HepG2 (cell line): ENCODE results near the gene NIFK. TPM values are rescaled to one million over a fixed set of nuclear protein-coding genes. Genes with fewer than 3 reads are reported as not detected.

Experiments
- DMAP1 ChIP-seq: IDR thresholded peaks from 2 replicates; pipeline ENCODE4 v1.6.1; 2016
- ELF1 ChIP-seq: sonication (generic); formaldehyde crosslinking; IDR thresholded peaks from 2 replicates; pipeline ENCODE4 v1.4.0; 2020; ENCODE audit warnings: missing genetic modification reagents
- ELF3 ChIP-seq: IDR thresholded peaks from 2 replicates; pipeline ENCODE4 v1.6.1; 2016; ENCODE audit warnings: missing genetic modification reagents, missing compliant biosample characterization
- ELF4 ChIP-seq: sonication (generic); formaldehyde crosslinking; IDR thresholded peaks from 2 replicates; pipeline ENCODE4 v1.5.0; 2020; ENCODE audit warnings: missing genetic modification reagents, mild to moderate bottlenecking, moderate library complexity, borderline replicate concordance
- GABPA ChIP-seq, 2 experiments: IDR thresholded peaks; 2 replicates each; pipeline ENCODE4 v1.6.1; 2011 to 2016; ENCODE audit warnings: low read depth in 2 of 2, low read length in 1 of 2, missing biosample characterization in 1 of 2, missing genetic modification characterization in 1 of 2
- GATAD2A ChIP-seq: IDR thresholded peaks from 2 replicates; pipeline ENCODE4 v1.6.1; 2016
- MAZ ChIP-seq, 2 experiments: sonication (generic) in 1 of 2; formaldehyde crosslinking in 1 of 2; IDR thresholded peaks; 2 replicates each; pipeline versions ENCODE4 v1.5.0 to v1.6.1; 2012 to 2020; ENCODE audit warnings: low read depth in 2 of 2, mild to moderate bottlenecking in 2 of 2, borderline replicate concordance in 1 of 2, improper control_type of control experiment in 1 of 2, low read length in 1 of 2, missing genetic modification reagents in 1 of 2, moderate library complexity in 1 of 2
- RAD21 ChIP-seq: fragments of 450-650 bp; formaldehyde crosslinking; IDR thresholded peaks from 2 replicates; pipeline ENCODE4 v1.5.0; 2020; ENCODE audit warnings: mild to moderate bottlenecking
- SMC3 ChIP-seq: IDR thresholded peaks from 2 replicates; pipeline ENCODE4 v1.6.1; 2011; ENCODE audit warnings: low read length, improper control_type of control experiment
- SOX6 ChIP-seq, 2 experiments: fragments of 450-650 bp in 1 of 2; sonication (generic) in 1 of 2; formaldehyde crosslinking in 1 of 2; IDR thresholded peaks; 2 replicates each; pipeline versions ENCODE4 v1.4.0 to v1.6.1; 2017 to 2020; ENCODE audit warnings: antibody characterized with exemption in 1 of 2, mild to moderate bottlenecking in 1 of 2, missing genetic modification reagents in 1 of 2
- SRF ChIP-seq: IDR thresholded peaks from 2 replicates; pipeline ENCODE4 v1.6.1; 2011; ENCODE audit warnings: mild to moderate bottlenecking, low read depth, low read length, moderate library complexity
- STAG1 ChIP-seq: sonication (generic); formaldehyde crosslinking; IDR thresholded peaks from 2 replicates; pipeline ENCODE4 v1.4.0; 2020; ENCODE audit warnings: missing genetic modification reagents
- ZBED4 ChIP-seq: sonication (generic); formaldehyde crosslinking; IDR thresholded peaks from 2 replicates; pipeline ENCODE4 v1.4.0; 2020; ENCODE audit warnings: missing genetic modification reagents, borderline replicate concordance
- ZC3H13 ChIP-seq: sonication (generic); formaldehyde crosslinking; IDR thresholded peaks from 2 replicates; pipeline ENCODE4 v1.8.1; 2023; ENCODE audit warnings: mild to moderate bottlenecking, missing genetic modification reagents, moderate library complexity
- ZNF329 ChIP-seq: sonication (generic); formaldehyde crosslinking; IDR thresholded peaks from 2 replicates; pipeline ENCODE4 v1.9.0; 2021; ENCODE audit warnings: low read depth, mild to moderate bottlenecking, missing genetic modification reagents
- ZNF564 ChIP-seq: sonication (generic); formaldehyde crosslinking; IDR thresholded peaks from 2 replicates; pipeline ENCODE4 v1.8.1; 2023; ENCODE audit warnings: mild to moderate bottlenecking, missing genetic modification reagents
- ZNF678 ChIP-seq: sonication (generic); formaldehyde crosslinking; IDR thresholded peaks from 2 replicates; pipeline ENCODE4 v1.4.0; 2020; ENCODE audit warnings: mild to moderate bottlenecking, missing genetic modification reagents
- ZNF747 ChIP-seq: sonication (generic); formaldehyde crosslinking; IDR thresholded peaks from 2 replicates; pipeline ENCODE4 v1.8.1; 2023; ENCODE audit warnings: missing genetic modification reagents, mild to moderate bottlenecking, borderline replicate concordance
- ZSCAN30 ChIP-seq: sonication (generic); formaldehyde crosslinking; IDR thresholded peaks from 2 replicates; pipeline ENCODE4 v1.5.0; 2020; ENCODE audit warnings: mild to moderate bottlenecking, missing genetic modification reagents
- polyA plus RNA-seq, 8 experiments: library from polyadenylated mRNA; depleted of rRNA in 3 of 8; stranded (reverse) in 7 of 8; unstranded in 1 of 8; fragments of >200 nt; fragmentation: Illumina TruSeq in 4 of 8; extraction: Trizol in 4 of 8; gene quantifications; 2 replicates each; pipeline versions ENCODE4 v1.2.1 to v1.2.3, GENCODE V29; 2011 to 2016; ENCODE audit warnings: low read depth in 4 of 8, missing spikeins in 1 of 8, mixed read lengths in 1 of 8; ENCODE audit not compliant: insufficient read depth in 1 of 8
- total RNA-seq, 5 experiments: library from RNA; depleted of rRNA; stranded (reverse); fragments of >200 nt; fragmentation: Illumina TruSeq; extraction: Trizol; gene quantifications; 2 replicates each; pipeline ENCODE4 v1.2.3, GENCODE V29; 2016; ENCODE audit warnings: low read depth in 1 of 5
- TF ChIP-seq, protein P1 (sequence below): sonication (generic); formaldehyde crosslinking; conservative IDR thresholded peaks from 2 replicates; pipeline ENCODE4 v1.8.0; 2022; ENCODE audit warnings: low read depth, missing genetic modification reagents
- TF ChIP-seq, protein P2 (sequence below): sonication (generic); formaldehyde crosslinking; IDR thresholded peaks from 2 replicates; pipeline ENCODE4 v1.4.0; 2020; ENCODE audit warnings: mild to moderate bottlenecking, missing genetic modification reagents, borderline replicate concordance

The NIFK gene
- total and polyA plus RNA-seq, 2 of the 13 experiments (the other 11 are each of a cell fraction or from before 2014, with no cell fraction given): 19.6 to 105 TPM

GRCh38 chr2:121748202-121748601, 11.5 kb upstream of the NIFK start (continued):
- TF ChIP-seq, protein P1, sequence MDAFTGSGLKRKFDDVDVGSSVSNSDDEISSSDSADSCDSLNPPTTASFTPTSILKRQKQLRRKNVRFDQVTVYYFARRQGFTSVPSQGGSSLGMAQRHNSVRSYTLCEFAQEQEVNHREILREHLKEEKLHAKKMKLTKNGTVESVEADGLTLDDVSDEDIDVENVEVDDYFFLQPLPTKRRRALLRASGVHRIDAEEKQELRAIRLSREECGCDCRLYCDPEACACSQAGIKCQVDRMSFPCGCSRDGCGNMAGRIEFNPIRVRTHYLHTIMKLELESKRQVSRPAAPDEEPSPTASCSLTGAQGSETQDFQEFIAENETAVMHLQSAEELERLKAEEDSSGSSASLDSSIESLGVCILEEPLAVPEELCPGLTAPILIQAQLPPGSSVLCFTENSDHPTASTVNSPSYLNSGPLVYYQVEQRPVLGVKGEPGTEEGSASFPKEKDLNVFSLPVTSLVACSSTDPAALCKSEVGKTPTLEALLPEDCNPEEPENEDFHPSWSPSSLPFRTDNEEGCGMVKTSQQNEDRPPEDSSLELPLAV (CRISPR knock-in tag): no peak
- TF ChIP-seq RAD21 (peak; percentile 49; the same call in 1 of the 2 replicates), GABPA (IDR thresholded peaks at IDR 0.05; ENCODE audit: low read depth, low read length) (no peak), GABPA (CRISPR knock-in tag; IDR thresholded peaks at IDR 0.05; ENCODE audit: low read depth) (0 out of 2 replicates have a peak, but pooled peaks have one; percentile 10), ZNF329 (CRISPR knock-in tag) (no peak), ELF1 (peak; percentile 70), ZSCAN30 (no peak), SMC3 (peak; percentile 61; the same call in 1 of the 2 replicates), MAZ (IDR thresholded peaks at IDR 0.05; ENCODE audit: borderline replicate concordance, low read depth, low read length) (no peak), MAZ (CRISPR knock-in tag; IDR thresholded peaks at IDR 0.05; ENCODE audit: low read depth) (no peak), ZC3H13 (CRISPR knock-in tag) (no peak), DMAP1 (CRISPR knock-in tag) (no peak), SOX6 (IDR thresholded peaks at IDR 0.05) (no peak), SOX6 (CRISPR knock-in tag; IDR thresholded peaks at IDR 0.05) (no peak), ZNF678 (CRISPR knock-in tag) (no peak), ZBED4 (CRISPR knock-in tag) (no peak), ZNF747 (no peak), ELF4 (CRISPR knock-in tag) (0 out of 2 replicates have a peak, but pooled peaks have one; percentile 36), ELF3 (CRISPR knock-in tag) (peak; percentile 93), STAG1 (CRISPR knock-in tag) (peak; percentile 76), SRF (peak; percentile 37; the same call in 1 of the 2 replicates), ZNF564 (CRISPR knock-in tag) (peak; percentile 100), GATAD2A (peak; percentile 26; the same call in 1 of the 2 replicates)
- TF ChIP-seq, protein P2, sequence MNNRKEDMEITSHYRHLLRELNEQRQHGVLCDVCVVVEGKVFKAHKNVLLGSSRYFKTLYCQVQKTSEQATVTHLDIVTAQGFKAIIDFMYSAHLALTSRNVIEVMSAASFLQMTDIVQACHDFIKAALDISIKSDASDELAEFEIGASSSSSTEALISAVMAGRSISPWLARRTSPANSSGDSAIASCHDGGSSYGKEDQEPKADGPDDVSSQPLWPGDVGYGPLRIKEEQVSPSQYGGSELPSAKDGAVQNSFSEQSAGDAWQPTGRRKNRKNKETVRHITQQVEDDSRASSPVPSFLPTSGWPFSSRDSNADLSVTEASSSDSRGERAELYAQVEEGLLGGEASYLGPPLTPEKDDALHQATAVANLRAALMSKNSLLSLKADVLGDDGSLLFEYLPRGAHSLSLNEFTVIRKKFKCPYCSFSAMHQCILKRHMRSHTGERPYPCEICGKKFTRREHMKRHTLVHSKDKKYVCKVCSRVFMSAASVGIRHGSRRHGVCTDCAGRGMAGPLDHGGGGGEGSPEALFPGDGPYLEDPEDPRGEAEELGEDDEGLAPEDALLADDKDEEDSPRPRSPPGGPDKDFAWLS (CRISPR knock-in tag): no peak
